HCT116 (cell line): Measurements from ENCODE around the gene CDH13. TPM values are rescaled to one million over a fixed set of nuclear protein-coding genes. Genes with fewer than 3 reads are reported as not detected.

Source experiments
- ATAC-seq: fragments of 200-7000 bp; cut with Tn5 transposase; 2 replicates; pipeline ENCODE4 v1.9.1; 2020; ENCODE audit warnings: mild to moderate bottlenecking, moderate library complexity
- BruUV-seq: library from RNA; stranded (reverse); fragments of 400-500 nt; replicated peaks from 2 replicates; lab custom pipeline; 2021; lab: Mats Ljungman, UMichigan
- CTCF ChIA-PET: fragments of 300-600 bp; sonication (Branson Sonifier 250); formaldehyde crosslinking; loops from one replicate; lab custom pipeline; 2021; ENCODE audit warnings: antibody characterized with exemption; lab: Charles Lee
- POLR2A ChIA-PET: fragments of 300-600, 350-600 bp; sonication (Branson Sonifier 250); formaldehyde crosslinking; loops from one replicate; lab custom pipeline; 2021; ENCODE audit warnings: antibody characterized with exemption; lab: Charles Lee
- RAD21 ChIA-PET, 2 experiments: fragments of 300-600 bp; sonication (Branson Sonifier 250); formaldehyde crosslinking; loops; one replicate each; lab custom pipeline; 2023; ENCODE audit warnings: low total read pairs in 2 of 2; ENCODE audit not compliant: uncharacterized antibody in 2 of 2, unreplicated experiment in 2 of 2, low non-redundant PET in 1 of 2; lab: Charles Lee
- DNase-seq: peaks from one replicate; pipeline ENCODE4 v3.0.0-alpha.2; 2010; ENCODE audit warnings: low read depth, low spot score
- H2AFZ ChIP-seq: fragments of 200-600 bp; shearing (Covaris generic), sonication (generic); 2 replicates; pipeline ENCODE4 v1.6.1; 2017; ENCODE audit warnings: low read depth, mixed run types, mixed read lengths, antibody characterized with exemption, low read length; ENCODE audit not compliant: poor library complexity, severe bottlenecking
- H3K27ac ChIP-seq: 2 replicates; pipeline ENCODE4 v1.5.1; 2012; ENCODE audit warnings: low read depth, low read length
- H3K27me3 ChIP-seq: fragments of 200-600 bp; sonication (generic); 2 replicates; pipeline ENCODE4 v1.6.1; 2016; ENCODE audit warnings: mixed run types, low read length, mixed read lengths; ENCODE audit not compliant: insufficient read depth
- H3K36me3 ChIP-seq, 2 experiments: fragments of 200-500 bp in 1 of 2; fragments of 200-600 bp in 1 of 2; sonication (Bioruptor generic) in 1 of 2; sonication (generic) in 1 of 2; 2 replicates each; pipeline versions ENCODE4 v1.5.1 to v1.6.1; 2014 to 2016; ENCODE audit warnings: low read length in 2 of 2, inconsistent platforms in 1 of 2, mixed read lengths in 1 of 2, mixed run types in 1 of 2; ENCODE audit not compliant: insufficient read depth in 2 of 2, control insufficient read depth in 1 of 2
- H3K4me1 ChIP-seq, 2 experiments: fragments of 200-600 bp in 1 of 2; sonication (generic) in 1 of 2; 2 replicates each; pipeline versions ENCODE4 v1.5.1 to v1.6.1; 2012 to 2017; ENCODE audit warnings: low read length in 2 of 2, inconsistent platforms in 1 of 2, mild to moderate bottlenecking in 1 of 2, mixed read lengths in 1 of 2, mixed run types in 1 of 2, moderate library complexity in 1 of 2; ENCODE audit not compliant: insufficient read depth in 2 of 2, control insufficient read depth in 1 of 2
- H3K4me2 ChIP-seq: fragments of 200-600 bp; sonication (generic); 2 replicates; pipeline ENCODE4 v1.6.1; 2017; ENCODE audit warnings: mixed run types, low read length, mixed read lengths
- H3K4me3 ChIP-seq, 2 experiments: fragments of 200-600 bp in 1 of 2; sonication (generic) in 1 of 2; replicated peaks in 1 of 2; 2 replicates each; pipeline ENCODE4 v1.5.1; 2011 to 2016; ENCODE audit warnings: low read length in 2 of 2, control low read depth in 1 of 2, low read depth in 1 of 2, mild to moderate bottlenecking in 1 of 2, mixed read lengths in 1 of 2, mixed run types in 1 of 2
- H3K79me2 ChIP-seq: fragments of 200-600 bp; sonication (generic); 2 replicates; pipeline ENCODE4 v1.6.1; 2017; ENCODE audit warnings: mild to moderate bottlenecking, mixed run types, low read length, moderate library complexity, mixed read lengths; ENCODE audit not compliant: insufficient read depth
- H3K9ac ChIP-seq: fragments of 200-600 bp; sonication (generic); 2 replicates; pipeline ENCODE4 v1.6.1; 2016; ENCODE audit warnings: low read length, mixed read lengths
- H3K9me2 ChIP-seq: fragments of 200-600 bp; sonication (generic), shearing (Covaris generic); 2 replicates; pipeline ENCODE4 v1.6.1; 2017; ENCODE audit warnings: mixed run types, mild to moderate bottlenecking, moderate library complexity; ENCODE audit not compliant: insufficient read depth
- H3K9me3 ChIP-seq, 2 experiments: fragments of 200-500 bp in 1 of 2; fragments of 200-600 bp in 1 of 2; sonication (Bioruptor generic) in 1 of 2; sonication (generic) in 1 of 2; 2 replicates each; pipeline ENCODE4 v1.6.1; 2014 to 2017; ENCODE audit warnings: low read length in 2 of 2, mixed read lengths in 2 of 2, inconsistent platforms in 1 of 2, low read depth in 1 of 2, mild to moderate bottlenecking in 1 of 2, mixed run types in 1 of 2, moderate library complexity in 1 of 2; ENCODE audit not compliant: control insufficient read depth in 1 of 2, insufficient read depth in 1 of 2
- H4K20me1 ChIP-seq: fragments of 200-600 bp; sonication (generic), shearing (Covaris generic); 2 replicates; pipeline ENCODE4 v1.6.1; 2017; ENCODE audit warnings: mixed run types, mild to moderate bottlenecking, moderate library complexity; ENCODE audit not compliant: insufficient read depth
- ELF1 ChIP-seq: IDR thresholded peaks from 2 replicates; pipeline ENCODE4 v1.6.1; 2012; ENCODE audit warnings: low read depth, borderline replicate concordance
- RAD21 ChIP-seq: IDR thresholded peaks from 2 replicates; pipeline ENCODE4 v1.6.1; 2012; ENCODE audit warnings: low read depth, mild to moderate bottlenecking
- ZFX ChIP-seq: fragments of 450-650 bp; IDR thresholded peaks from 2 replicates; pipeline ENCODE4 v1.6.1; 2017
- ZNF274 ChIP-seq: fragments of 200-500 bp; sonication (Bioruptor generic); IDR thresholded peaks from 2 replicates; pipeline ENCODE4 v1.6.1; 2014; ENCODE audit warnings: mild to moderate bottlenecking, low read depth, low read length, inconsistent platforms
- intact Hi-C: fragments of 100-400 bp; cut with micrococcal nuclease; formaldehyde crosslinking; loops from 2 replicates; pipeline ENCODE4 v1.10.0; 2022
- total RNA-seq: library from RNA; stranded (reverse); gene quantifications from one replicate; pipeline ENCODE4 v1.2.1, GENCODE V29; 2021; ENCODE audit not compliant: unreplicated experiment
- TF ChIP-seq, protein P1 (sequence below), 3 experiments: fragments of 200-600 bp in 1 of 3; sonication (generic) in 1 of 3; IDR thresholded peaks in 2 of 3; conservative IDR thresholded peaks in 1 of 3; 2 replicates each; pipeline ENCODE4 v1.5.1; 2012 to 2017; ENCODE audit warnings: low read depth in 2 of 3, low read length in 2 of 3, antibody characterized with exemption in 1 of 3, borderline replicate concordance in 1 of 3, control low read depth in 1 of 3, mild to moderate bottlenecking in 1 of 3, mixed read lengths in 1 of 3, mixed run types in 1 of 3, moderate library complexity in 1 of 3; ENCODE audit not compliant: insufficient read depth in 1 of 3

CDH13 gene
- total RNA-seq, 1 experiment from 2014 or later, result not detected

DNA sequence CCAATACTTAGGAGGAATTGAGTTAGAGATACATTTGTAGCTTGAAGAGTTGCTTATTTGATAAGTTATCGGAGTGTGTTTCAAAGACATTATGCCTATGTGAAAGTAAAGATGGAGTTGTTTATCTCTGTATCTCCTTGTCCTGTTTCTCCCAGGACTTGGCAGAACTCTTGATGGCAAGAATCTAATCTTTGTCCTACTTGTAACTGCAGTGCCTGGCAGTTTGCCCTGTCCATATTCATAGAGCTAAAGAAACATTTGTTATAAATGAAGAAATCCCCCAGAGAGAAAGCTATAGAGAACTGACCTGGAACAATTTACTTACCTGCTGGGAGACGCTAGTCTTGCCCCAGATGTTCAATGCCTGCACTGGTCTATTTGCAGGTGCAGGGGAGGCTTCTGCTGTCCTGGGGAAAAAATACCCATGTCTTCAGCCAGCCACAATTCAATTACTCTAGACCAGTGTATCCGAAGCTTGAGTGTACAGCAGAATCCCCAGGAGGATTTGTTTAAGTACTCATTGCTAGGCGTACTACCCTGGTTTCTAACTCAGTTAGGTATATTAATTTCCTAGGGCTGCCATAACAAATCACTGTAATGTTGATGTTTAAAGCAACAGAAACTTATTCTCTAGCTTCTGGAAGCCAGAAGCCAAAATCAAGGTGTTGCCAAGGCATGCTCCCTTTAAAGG is 771.0 kb downstream of the CDH13 start:
- CTCF ChIA-PET, result no interaction called here

DNA sequence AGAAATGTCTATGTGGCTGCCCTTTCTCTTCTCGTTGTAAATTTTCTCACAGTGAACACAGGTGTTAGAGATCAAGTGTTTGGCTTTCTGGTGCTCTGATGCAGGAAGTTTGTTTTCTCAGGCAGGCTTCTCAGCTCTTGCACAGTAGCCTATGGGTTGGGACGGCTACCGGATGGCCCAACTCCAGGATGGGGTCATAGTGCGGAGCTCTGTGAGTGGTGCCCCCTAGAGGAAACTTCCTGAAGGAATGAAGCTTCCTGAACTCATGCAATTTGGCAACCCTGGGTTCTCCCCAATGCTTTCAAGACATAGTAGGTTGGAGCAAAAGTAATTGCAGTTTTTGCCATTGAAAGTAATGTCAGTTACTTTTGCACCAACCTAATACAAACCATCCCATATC is 773.5 kb downstream of the CDH13 start:
- ChIA-PET CTCF (no interaction called here), POLR2A (no interaction called here), RAD21 (no interaction called here)
- Histone ChIP-seq H3K9ac (no peak overlapping the region), H2AFZ (no peak overlapping the region), H3K27me3 (no peaks in the 10 kb centered on the region), H3K79me2 (no peaks in the 10 kb centered on the region), H3K4me3 (no peak overlapping the region), H3K9me2 (no peaks in the 10 kb centered on the region), H3K4me2 (no peak overlapping the region), H3K4me1 (no peaks in the 10 kb centered on the region), H3K27ac (no peak overlapping the region), H3K9me3 (peaks cover 11% of the 10 kb centered on the region in 2 experiments; a peak in 2 of 4 replicates), H4K20me1 (no peaks in the 10 kb centered on the region), H3K36me3 (no peaks in the 10 kb centered on the region)
- intact Hi-C loops, result no loop called here
- ATAC-seq, result no peak
- DNase-seq, result no peak
- TF ChIP-seq, protein P1, sequence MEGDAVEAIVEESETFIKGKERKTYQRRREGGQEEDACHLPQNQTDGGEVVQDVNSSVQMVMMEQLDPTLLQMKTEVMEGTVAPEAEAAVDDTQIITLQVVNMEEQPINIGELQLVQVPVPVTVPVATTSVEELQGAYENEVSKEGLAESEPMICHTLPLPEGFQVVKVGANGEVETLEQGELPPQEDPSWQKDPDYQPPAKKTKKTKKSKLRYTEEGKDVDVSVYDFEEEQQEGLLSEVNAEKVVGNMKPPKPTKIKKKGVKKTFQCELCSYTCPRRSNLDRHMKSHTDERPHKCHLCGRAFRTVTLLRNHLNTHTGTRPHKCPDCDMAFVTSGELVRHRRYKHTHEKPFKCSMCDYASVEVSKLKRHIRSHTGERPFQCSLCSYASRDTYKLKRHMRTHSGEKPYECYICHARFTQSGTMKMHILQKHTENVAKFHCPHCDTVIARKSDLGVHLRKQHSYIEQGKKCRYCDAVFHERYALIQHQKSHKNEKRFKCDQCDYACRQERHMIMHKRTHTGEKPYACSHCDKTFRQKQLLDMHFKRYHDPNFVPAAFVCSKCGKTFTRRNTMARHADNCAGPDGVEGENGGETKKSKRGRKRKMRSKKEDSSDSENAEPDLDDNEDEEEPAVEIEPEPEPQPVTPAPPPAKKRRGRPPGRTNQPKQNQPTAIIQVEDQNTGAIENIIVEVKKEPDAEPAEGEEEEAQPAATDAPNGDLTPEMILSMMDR (IDR thresholded peaks at IDR 0.05 in 2 of 3, conservative IDR thresholded peaks at IDR 0.05 in 1 of 3; ENCODE audit: borderline replicate concordance in 1 of 3, insufficient read depth in 1 of 3, low read depth in 2 of 3, low read length in 2 of 3), result peak in 2 of 3 experiments; percentile 26 to 34; a peak in 1 of 6 replicates
- no peak for TF ChIP-seq ZFX
- TF ChIP-seq RAD21, result no peak
- TF ChIP-seq ZNF274, result no peak
- BruUV-seq, result no TSS peak

More for the DNA sequence above, 771.0 kb downstream of the CDH13 start:
- no peak for TF ChIP-seq ZNF274
- TF ChIP-seq ELF1, result no peak
- H3K79me2 ChIP-seq, result no peaks in the 10 kb centered on the region
- no TSS peak for BruUV-seq
- RAD21 ChIA-PET, result interaction anchor here in 1 of 2 experiments (0.6 kb wide), 1 partner anchor 1503 kb away, joined by 4 read pairs; no protein-coding TSS in a partner anchor
- no peaks in the 10 kb centered on the region for H3K27me3 ChIP-seq
- H3K9ac ChIP-seq, result no peak overlapping the region
- no peak overlapping the region for H3K4me2 ChIP-seq
- H3K36me3 ChIP-seq, result no peaks in the 10 kb centered on the region
- H3K4me3 ChIP-seq, result no peak overlapping the region
- no peak for ATAC-seq
- H2AFZ ChIP-seq, result no peak overlapping the region
- H3K27ac ChIP-seq, result no peak overlapping the region
- intact Hi-C loops, result no loop called here
- peaks cover 10 to 11% of the 10 kb centered on the region in 2 experiments; a peak in 2 of 4 replicates for H3K9me3 ChIP-seq
- DNase-seq, result no peak
- POLR2A ChIA-PET, result no interaction called here
- H3K4me1 ChIP-seq, result no peaks in the 10 kb centered on the region
- no peaks in the 10 kb centered on the region for H4K20me1 ChIP-seq
- no peaks in the 10 kb centered on the region for H3K9me2 ChIP-seq
